GM18951 (cell line): ENCODE results near the gene TEX264.

ENCODE experiments used
- POLR2A ChIP-seq: IDR thresholded peaks from 4 replicates; pipeline ENCODE4 v1.6.1; 2011; ENCODE audit warnings: mild to moderate bottlenecking; ENCODE audit not compliant: insufficient read length, insufficient read depth; ENCODE audit errors: extremely low read depth
- in situ Hi-C: fragments of 300-500 bp; cut with MboI; formaldehyde crosslinking; loops from one replicate; pipeline ENCODE4 v1.12.0; 2022; ENCODE audit warnings: low sequenced_read_pairs, mixed read lengths, inconsistent platforms; ENCODE audit not compliant: unreplicated experiment

The TEX264 gene

GRCh38 chr3:51668756-51669155 lies 2.3 kb upstream of the TEX264 start:
- in situ Hi-C loops: loop anchor here (10.0 kb wide), 1 partner anchor 164 kb away; the partner anchor contains the start of gene DCAF1
- TF ChIP-seq POLR2A: no peak

GRCh38 chr3:51669241-51670052 lies 1.6 kb upstream of the TEX264 start:
- TF ChIP-seq POLR2A: no peak
- in situ Hi-C loops: loop anchor here (10.0 kb wide), 1 partner anchor 165 kb away; the partner anchor contains the start of gene DCAF1

- TF ChIP-seq POLR2A: no peak
- in situ Hi-C loops: no loop called here
Observed at GRCh38 chr3:51670053-51670822, 814 bp upstream of the TEX264 start.

- in situ Hi-C loops: no loop called here
- TF ChIP-seq POLR2A: peak; percentile 58
Observed at GRCh38 chr3:51671734-51672475, 853 bp downstream of the TEX264 start.

DNA sequence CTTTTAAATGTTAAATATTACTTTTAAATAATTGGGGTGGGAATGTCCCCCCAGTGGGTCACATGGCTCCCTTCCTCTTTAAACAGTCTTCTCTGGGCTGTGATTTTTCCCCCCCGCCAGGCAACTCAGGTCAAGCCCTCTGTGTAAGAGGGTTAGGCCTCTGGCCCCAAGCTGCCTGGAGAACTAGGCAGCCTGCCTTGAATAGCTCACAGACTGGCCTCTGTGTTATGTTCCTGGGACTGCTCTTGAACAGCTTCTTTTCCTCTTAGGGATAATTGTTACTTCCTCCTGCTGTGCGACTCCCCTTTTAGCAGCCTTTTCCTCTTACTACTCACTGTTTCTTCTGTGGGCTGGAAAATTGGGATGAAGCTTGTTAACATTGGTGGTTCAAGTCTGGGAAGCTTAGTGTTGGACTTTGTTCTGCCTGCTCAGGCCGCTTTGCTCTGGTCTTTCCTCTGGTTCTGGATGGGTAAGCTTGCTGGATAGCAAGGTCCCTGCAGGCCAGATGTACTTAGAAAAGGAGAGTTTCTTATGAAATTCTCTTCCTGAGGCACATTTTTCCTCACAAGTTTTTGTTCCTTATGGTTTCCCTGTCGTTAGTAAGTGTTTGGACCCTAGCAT lies 2.2 kb downstream of the TEX264 start:
- in situ Hi-C loops: no loop called here
- TF ChIP-seq POLR2A: no peak

- no peak for TF ChIP-seq POLR2A
- in situ Hi-C loops: no loop called here
Observed at GRCh38 chr3:51673802-51674654, 3.0 kb downstream of the TEX264 start.

DNA sequence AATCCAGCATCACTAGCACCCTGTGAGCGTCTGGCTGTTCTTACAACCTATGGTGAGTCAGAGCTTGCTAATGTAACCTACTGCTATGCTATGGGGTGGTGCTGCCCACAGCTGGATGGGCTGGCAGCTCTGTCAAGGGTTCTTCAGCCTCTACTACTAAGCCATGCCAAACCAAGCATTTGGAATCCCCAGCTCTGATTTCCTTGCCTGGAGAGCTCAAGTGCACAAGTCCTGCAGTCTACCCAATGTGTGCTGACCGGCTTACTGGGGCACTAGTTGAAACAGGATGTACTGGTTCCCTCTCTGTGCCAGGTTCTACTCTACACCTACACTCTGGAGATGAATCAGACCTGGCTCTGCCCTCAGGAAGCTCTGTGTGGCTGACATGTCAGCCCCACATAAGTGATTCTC lies 4.2 kb downstream of the TEX264 start:
- TF ChIP-seq POLR2A: no peak
- in situ Hi-C loops: no loop called here

- TF ChIP-seq POLR2A: no peak
- in situ Hi-C loops: no loop called here
Observed at GRCh38 chr3:51676102-51676640, 5.1 kb downstream of the TEX264 start.

DNA sequence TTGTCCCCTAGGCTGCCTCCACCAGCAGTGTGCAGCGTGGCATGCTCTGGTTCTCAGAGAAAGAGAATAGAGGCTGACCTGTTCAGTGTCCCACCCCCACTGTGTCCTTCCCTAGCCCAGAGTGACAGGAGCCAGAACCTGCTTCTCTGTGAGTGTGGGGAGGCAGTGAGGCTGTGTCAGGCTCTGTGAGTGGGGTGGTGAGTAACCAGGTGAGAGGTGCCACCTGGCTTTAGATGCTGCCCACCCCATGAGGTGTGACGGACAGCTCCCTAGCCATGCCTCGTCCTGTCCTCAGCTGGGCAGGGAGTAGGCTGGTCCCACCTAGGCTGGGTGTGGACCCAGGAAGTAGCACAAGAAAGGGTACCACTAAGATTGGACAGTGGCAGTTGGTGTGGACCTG lies 6.3 kb downstream of the TEX264 start:
- in situ Hi-C loops: no loop called here
- TF ChIP-seq POLR2A: no peak

DNA sequence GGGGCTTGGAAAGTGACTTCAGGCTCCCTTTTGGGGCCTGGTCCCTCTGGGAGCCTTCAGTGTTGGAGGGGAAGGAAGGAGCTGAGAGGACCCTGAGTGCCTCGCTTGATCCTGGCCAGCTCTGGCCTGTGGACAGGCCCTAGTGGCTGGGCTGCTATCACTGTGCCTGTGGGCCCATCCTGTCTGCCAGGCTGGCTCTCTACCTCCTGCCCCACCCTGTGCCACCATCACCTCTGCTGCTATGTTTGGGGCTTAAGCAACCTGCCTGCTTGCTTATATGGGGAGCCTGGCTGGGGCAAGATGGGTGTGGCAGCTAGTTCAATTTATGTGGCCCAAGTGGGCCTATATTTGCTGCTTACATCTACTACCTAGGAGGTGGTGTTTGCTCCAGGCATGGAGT lies 7.1 kb downstream of the TEX264 start:
- TF ChIP-seq POLR2A: no peak
- in situ Hi-C loops: no loop called here

GRCh38 chr3:51678641-51679040 lies 7.6 kb downstream of the TEX264 start:
- in situ Hi-C loops: no loop called here

DNA sequence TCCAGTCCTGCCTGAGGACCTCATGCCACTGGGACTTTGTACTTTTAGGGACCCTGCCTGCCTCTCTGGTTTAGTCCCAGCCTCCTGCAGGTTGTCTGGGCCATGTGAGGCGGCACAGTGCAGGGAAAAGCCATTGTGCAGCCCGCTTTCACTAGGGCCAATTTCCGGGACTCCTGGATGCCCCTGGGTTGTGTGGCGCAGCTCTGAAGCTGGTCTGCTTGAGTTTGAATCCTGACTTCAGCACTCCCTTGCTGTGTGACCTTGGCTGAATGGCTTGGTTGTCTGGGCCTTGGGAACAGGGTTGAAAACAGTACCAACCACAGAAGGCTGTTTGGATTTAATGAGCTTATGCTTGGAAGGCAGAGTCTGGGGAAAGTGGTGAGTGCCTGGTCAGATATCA lies 8.3 kb downstream of the TEX264 start:
- TF ChIP-seq POLR2A: no peak
- in situ Hi-C loops: no loop called here

More at GRCh38 chr3:51678641-51679040, 7.6 kb downstream of the TEX264 start:
- no peak for TF ChIP-seq POLR2A
